ENCODE data around the gene CPNE1. TPM values are rescaled to one million over a fixed set of nuclear protein-coding genes. Genes with fewer than 3 reads are reported as not detected.

The CPNE1 gene
- total RNA-seq, 1 donor from 2014 or later, result 233 TPM

DNA sequence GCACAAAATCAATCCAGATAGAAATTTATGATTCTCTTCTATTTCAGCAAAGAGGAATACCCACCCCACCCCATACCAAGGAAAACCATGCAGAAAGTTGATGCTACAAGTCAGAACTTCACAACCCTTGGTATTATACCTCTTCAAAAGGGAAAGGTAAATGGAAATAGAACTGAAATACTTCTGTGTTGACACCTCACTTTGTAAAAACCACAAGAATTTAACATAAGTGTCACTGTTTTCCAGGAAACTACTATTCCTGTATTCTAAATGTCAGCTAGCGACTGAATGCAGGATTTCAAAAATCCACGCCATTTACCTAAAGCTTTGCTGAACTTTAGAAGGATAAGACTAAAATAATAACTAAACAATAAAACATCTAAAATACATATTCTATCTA, 3.6 kb downstream of the CPNE1 start:
- H3K4me1 Mint-ChIP-seq (ENCODE audit: unreplicated experiment), result peaks cover 37% of the 10 kb centered on the region

DNA sequence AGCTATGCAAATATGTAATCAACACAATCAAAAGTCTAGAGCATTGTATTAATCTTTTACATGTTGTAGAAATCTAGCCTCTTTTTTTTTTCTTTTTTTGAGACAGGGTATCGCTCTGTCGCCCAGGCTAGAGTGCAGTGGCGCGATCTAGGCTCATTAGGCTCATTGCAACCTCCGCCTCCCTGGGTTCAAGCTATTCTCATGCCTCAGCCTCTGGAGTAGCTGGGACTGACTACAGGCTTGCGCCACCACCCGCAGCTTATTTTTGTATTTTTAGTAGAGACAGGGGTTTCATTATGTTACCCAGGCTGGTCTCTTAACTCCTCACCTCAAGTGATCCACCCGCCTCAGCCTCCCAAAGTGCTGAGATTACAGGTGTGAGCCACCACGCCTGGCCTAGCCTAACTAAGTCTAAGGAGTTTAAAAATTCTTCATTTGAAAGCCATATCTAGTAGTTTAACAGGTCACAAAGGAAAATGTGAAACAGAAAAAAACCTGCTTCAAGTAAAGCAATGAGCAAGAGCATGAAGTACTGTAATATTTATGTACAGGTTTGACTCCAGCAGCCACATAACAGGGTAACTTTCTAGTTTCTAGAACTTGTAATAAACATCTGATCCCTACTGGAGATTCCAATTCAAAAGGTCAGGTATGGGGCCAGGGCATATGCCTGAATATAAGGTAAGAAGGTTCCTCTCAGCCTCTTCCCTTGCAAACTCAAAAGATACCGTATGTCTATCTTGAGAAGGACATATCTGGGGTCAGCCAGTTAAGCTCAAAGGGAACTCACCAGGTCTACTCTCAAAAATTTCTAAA, 4.4 kb downstream of the CPNE1 start:
- no peaks in the 10 kb centered on the region for H3K9me3 Mint-ChIP-seq (ENCODE audit: unreplicated experiment)
- TF ChIP-seq, protein P1, sequence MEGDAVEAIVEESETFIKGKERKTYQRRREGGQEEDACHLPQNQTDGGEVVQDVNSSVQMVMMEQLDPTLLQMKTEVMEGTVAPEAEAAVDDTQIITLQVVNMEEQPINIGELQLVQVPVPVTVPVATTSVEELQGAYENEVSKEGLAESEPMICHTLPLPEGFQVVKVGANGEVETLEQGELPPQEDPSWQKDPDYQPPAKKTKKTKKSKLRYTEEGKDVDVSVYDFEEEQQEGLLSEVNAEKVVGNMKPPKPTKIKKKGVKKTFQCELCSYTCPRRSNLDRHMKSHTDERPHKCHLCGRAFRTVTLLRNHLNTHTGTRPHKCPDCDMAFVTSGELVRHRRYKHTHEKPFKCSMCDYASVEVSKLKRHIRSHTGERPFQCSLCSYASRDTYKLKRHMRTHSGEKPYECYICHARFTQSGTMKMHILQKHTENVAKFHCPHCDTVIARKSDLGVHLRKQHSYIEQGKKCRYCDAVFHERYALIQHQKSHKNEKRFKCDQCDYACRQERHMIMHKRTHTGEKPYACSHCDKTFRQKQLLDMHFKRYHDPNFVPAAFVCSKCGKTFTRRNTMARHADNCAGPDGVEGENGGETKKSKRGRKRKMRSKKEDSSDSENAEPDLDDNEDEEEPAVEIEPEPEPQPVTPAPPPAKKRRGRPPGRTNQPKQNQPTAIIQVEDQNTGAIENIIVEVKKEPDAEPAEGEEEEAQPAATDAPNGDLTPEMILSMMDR (IDR thresholded peaks at IDR 0.05; ENCODE audit: unreplicated experiment), result no peak
- H3K27ac Mint-ChIP-seq (ENCODE audit: unreplicated experiment), result peak overlapping the region; percentile 64
- no peak overlapping the region for H3K4me3 Mint-ChIP-seq (ENCODE audit: unreplicated experiment)
- no peaks in the 10 kb centered on the region for H3K27me3 Mint-ChIP-seq (ENCODE audit: unreplicated experiment)
- H3K36me3 Mint-ChIP-seq (ENCODE audit: low read depth, unreplicated experiment), result no peaks in the 10 kb centered on the region
- DNase-seq (ENCODE audit: low spot score), result no peak
- peaks cover 37% of the 10 kb centered on the region for H3K4me1 Mint-ChIP-seq (ENCODE audit: unreplicated experiment)

More for the DNA sequence above, 3.6 kb downstream of the CPNE1 start:
- Mint-ChIP-seq H3K27ac (ENCODE audit: unreplicated experiment) (peak overlapping the region; percentile 64), H3K36me3 (ENCODE audit: low read depth, unreplicated experiment) (no peaks in the 10 kb centered on the region), H3K27me3 (ENCODE audit: unreplicated experiment) (no peaks in the 10 kb centered on the region), H3K9me3 (ENCODE audit: unreplicated experiment) (no peaks in the 10 kb centered on the region), H3K4me3 (ENCODE audit: unreplicated experiment) (no peak overlapping the region)
- TF ChIP-seq, protein P1 (IDR thresholded peaks at IDR 0.05; ENCODE audit: unreplicated experiment), result no peak
- DNase-seq (ENCODE audit: low spot score), result no peak

DNA sequence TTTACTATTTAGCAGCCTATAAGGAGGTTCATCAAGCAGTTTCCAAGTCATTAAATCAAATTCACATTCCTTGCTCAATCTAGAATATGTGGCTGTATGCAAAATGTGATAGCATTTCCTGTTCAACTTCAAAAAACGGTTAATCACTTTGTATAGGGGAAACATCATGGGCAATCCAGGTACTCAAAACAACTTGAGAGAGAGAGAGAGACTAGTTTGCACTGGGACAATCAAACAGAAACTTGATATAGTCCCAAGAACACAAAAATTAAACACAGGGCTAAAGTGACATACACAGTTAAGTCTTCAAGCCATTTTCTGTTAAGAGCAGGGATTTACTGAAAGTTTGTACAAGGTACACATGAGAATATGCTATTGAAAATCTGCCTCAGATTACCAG, 7.4 kb downstream of the CPNE1 start:
- Mint-ChIP-seq H3K4me1 (ENCODE audit: unreplicated experiment) (peaks cover 18% of the 10 kb centered on the region), H3K27me3 (ENCODE audit: unreplicated experiment) (no peaks in the 10 kb centered on the region), H3K9me3 (ENCODE audit: unreplicated experiment) (no peaks in the 10 kb centered on the region), H3K27ac (ENCODE audit: unreplicated experiment) (peak overlapping the region; percentile 37), H3K36me3 (ENCODE audit: low read depth, unreplicated experiment) (no peaks in the 10 kb centered on the region), H3K4me3 (ENCODE audit: unreplicated experiment) (no peak overlapping the region)
- DNase-seq (ENCODE audit: low spot score), result no peak
- TF ChIP-seq, protein P1 (IDR thresholded peaks at IDR 0.05; ENCODE audit: unreplicated experiment), result no peak

DNA sequence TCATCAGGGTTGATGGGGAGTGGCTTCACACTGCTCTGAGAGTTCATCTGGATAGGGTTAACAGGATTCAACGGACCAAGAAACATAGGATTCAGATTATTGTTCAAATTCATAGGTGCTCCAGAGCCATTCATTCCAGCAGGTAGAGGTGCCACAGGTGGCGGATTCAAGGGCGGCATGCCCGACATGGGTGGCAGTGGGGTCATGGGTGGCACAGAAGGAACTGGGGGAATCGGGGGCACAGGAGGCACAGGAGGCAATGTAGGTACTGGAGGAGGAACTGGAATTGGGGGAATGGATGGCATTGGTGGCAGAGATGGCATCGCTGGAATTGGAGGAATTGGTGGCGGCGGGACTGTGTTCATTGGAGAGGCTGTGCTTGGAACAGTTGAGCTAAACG, 10.3 kb downstream of the CPNE1 start:
- Mint-ChIP-seq H3K9me3 (ENCODE audit: unreplicated experiment) (no peaks in the 10 kb centered on the region), H3K27ac (ENCODE audit: unreplicated experiment) (no peak overlapping the region), H3K27me3 (ENCODE audit: unreplicated experiment) (no peaks in the 10 kb centered on the region), H3K4me1 (ENCODE audit: unreplicated experiment) (no peaks in the 10 kb centered on the region), H3K4me3 (ENCODE audit: unreplicated experiment) (no peak overlapping the region), H3K36me3 (ENCODE audit: low read depth, unreplicated experiment) (peaks cover 3% of the 10 kb centered on the region)
- DNase-seq (ENCODE audit: low spot score), result no peak
- TF ChIP-seq, protein P1 (IDR thresholded peaks at IDR 0.05; ENCODE audit: unreplicated experiment), result no peak

DNA sequence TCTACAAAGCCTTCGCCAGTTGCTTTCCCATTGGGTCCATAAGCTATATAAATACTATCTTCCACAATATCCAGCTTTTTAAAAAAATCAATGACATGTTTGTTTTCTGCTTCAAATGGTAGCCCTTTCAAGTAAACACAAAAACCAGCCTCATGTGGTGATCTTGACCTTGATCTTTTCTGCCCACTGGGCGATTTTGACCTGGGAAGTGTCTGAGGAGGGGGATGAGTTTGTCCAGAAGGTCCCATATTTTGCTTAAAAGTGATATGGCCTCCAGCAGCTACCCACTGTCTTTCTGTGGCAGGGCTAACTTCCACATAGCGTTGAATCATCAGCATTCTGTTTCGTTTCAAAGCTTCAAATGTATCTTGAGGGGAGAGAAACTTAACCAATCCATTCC, 10.8 kb downstream of the CPNE1 start:
- no peak for DNase-seq (ENCODE audit: low spot score)
- Mint-ChIP-seq H3K27me3 (ENCODE audit: unreplicated experiment) (no peaks in the 10 kb centered on the region), H3K9me3 (ENCODE audit: unreplicated experiment) (no peaks in the 10 kb centered on the region), H3K36me3 (ENCODE audit: low read depth, unreplicated experiment) (peaks cover 3% of the 10 kb centered on the region), H3K4me1 (ENCODE audit: unreplicated experiment) (no peaks in the 10 kb centered on the region), H3K27ac (ENCODE audit: unreplicated experiment) (no peak overlapping the region), H3K4me3 (ENCODE audit: unreplicated experiment) (no peak overlapping the region)
- TF ChIP-seq, protein P1 (IDR thresholded peaks at IDR 0.05; ENCODE audit: unreplicated experiment), result no peak
